Karpas-422 (cell line): ENCODE measurements around the gene SLC13A4. TPM values are rescaled to one million over a fixed set of nuclear protein-coding genes. Genes with fewer than 3 reads are reported as not detected.
"Not testable (repeated sequence)": the region's sequence is repeated elsewhere in the genome, so short reads cannot be mapped to it uniquely, and the experiment has no call there.

ENCODE experiments used
- DNase-seq: peaks from one replicate; pipeline ENCODE4 v3.0.0-alpha.2; 2015
- H2AFZ ChIP-seq: fragments of 200-600 bp; sonication (generic); 2 replicates; pipeline ENCODE4 v1.6.1; 2014; ENCODE audit warnings: antibody characterized with exemption, low read length, mixed read lengths
- H3K27ac ChIP-seq: fragments of 200-600 bp; sonication (generic); 2 replicates; pipeline ENCODE4 v1.5.1; 2014; ENCODE audit warnings: mild to moderate bottlenecking, low read length, moderate library complexity
- H3K27me3 ChIP-seq: fragments of 200-600 bp; sonication (generic); 2 replicates; pipeline ENCODE4 v1.6.1; 2014; ENCODE audit warnings: low read length, mixed read lengths
- H3K36me3 ChIP-seq: fragments of 200-600 bp; sonication (generic); 2 replicates; pipeline ENCODE4 v1.6.1; 2014; ENCODE audit warnings: low read length, mixed read lengths; ENCODE audit not compliant: insufficient read depth
- H3K4me1 ChIP-seq: fragments of 200-600 bp; sonication (generic); 2 replicates; pipeline ENCODE4 v1.6.1; 2014; ENCODE audit warnings: mild to moderate bottlenecking, low read length, mixed read lengths
- H3K4me2 ChIP-seq: fragments of 200-600 bp; sonication (generic); 2 replicates; pipeline ENCODE4 v1.6.1; 2014; ENCODE audit warnings: low read length, low read depth, mild to moderate bottlenecking; ENCODE audit not compliant: poor library complexity, severe bottlenecking
- H3K4me3 ChIP-seq: fragments of 200-600 bp; sonication (generic); 2 replicates; pipeline ENCODE4 v1.5.1; 2014; ENCODE audit warnings: mild to moderate bottlenecking, antibody characterized with exemption, low read length, mixed read lengths
- H3K79me2 ChIP-seq: fragments of 200-600 bp; sonication (generic); 2 replicates; pipeline ENCODE4 v1.6.1; 2014; ENCODE audit warnings: mild to moderate bottlenecking, low read length, mixed read lengths
- H3K9ac ChIP-seq: fragments of 200-600 bp; sonication (generic); 2 replicates; pipeline ENCODE4 v1.6.0; 2014; ENCODE audit warnings: low read length
- H3K9me2 ChIP-seq: fragments of 200-600 bp; sonication (generic), shearing (Covaris generic); replicated peaks from 2 replicates; pipeline ENCODE4 v1.6.0; 2014; ENCODE audit warnings: mild to moderate bottlenecking, low read length, moderate library complexity; ENCODE audit not compliant: insufficient read depth
- H3K9me3 ChIP-seq: fragments of 300-700, 200-600 bp; sonication (generic); 2 replicates; pipeline ENCODE4 v1.6.1; 2014; ENCODE audit warnings: low read length, mixed read lengths
- H4K20me1 ChIP-seq: fragments of 200-600 bp; sonication (generic); 2 replicates; pipeline ENCODE4 v1.6.1; 2014; ENCODE audit warnings: mild to moderate bottlenecking, antibody characterized with exemption, low read length, low read depth; ENCODE audit not compliant: insufficient read depth
- total RNA-seq: library from RNA; depleted of rRNA; stranded (reverse); fragments of >200 nt; shearing (Covaris generic); gene quantifications from 2 replicates; pipeline ENCODE4 v1.2.3, GENCODE V29; 2014; ENCODE audit warnings: low replicate concordance

Gene SLC13A4
- total RNA-seq, 1 experiment from 2014 or later = not detected

DNA sequence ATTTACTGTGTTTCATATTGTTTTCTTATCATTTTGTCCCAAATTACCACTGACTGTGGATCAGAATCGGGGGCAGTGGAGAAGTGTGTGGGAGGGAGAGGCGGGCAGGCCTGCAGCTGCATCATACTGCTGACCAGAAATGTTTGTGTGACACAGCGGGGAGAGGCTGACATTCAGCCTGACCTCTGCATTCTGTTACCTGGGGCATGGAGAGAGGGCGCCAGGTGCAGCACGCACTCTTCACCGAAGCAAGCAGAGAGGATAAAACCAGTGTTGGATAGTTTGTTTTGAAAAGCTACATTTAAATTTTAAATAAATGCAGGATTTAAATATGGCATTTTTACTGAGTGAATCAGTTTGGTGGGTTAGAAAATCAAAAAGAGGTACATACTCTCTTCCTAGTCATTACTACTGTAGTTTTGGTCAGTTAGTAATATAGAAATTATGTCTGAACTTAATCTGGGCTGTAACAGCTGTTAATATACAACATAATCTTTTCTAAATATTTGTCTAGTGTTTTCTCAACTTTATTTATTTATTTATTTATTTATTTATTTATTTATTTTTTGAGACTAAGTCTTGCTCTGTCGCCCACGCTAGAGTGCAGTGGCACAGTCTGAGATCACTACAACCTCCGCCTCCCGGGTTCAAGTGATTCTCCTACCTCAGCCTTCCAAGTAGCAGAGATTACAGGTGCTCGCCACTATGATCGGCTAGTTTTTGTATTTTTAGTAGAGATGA is 74.5 kb downstream of the SLC13A4 start:
- H2AFZ ChIP-seq = no peak overlapping the region
- DNase-seq = no peak

DNA sequence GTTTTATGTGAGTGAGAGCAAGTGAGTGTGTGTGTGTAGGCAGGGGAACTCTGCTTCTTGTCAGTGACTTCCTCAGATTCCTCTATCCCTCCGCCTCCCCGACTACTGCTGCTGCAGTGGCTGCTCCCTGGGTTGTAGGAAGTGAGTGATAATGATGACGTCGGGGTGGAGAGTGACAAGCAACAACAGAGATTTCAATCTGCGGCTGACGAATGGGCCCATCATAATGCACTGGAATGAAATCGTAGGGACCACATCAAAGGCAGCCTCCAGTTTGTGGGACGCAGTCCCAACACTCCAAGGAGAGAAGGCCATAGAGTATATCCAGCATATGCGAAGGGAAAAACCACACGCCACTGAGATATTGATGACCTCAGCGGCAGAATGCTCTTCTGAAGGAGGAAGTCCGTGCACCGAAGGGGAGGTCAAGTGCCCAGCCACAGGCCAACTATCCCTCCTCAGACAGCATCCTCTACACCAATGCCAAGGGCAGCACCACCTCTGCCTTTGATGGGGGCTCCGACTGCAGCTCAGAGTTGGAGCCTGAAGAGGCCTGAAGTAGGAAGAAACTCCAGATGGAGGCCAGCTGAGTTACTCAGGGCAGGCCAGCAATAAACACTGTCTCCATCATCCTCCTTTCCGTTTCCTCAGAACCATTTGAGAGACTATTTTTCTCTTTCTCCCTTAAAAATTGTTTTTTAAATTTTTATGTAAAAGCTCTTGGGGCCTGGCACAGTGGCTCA is 77.0 kb downstream of the SLC13A4 start:
- Histone ChIP-seq H3K9me3 (no peaks in the 10 kb centered on the region), H2AFZ (no peak overlapping the region), H3K9me2 (no peaks in the 10 kb centered on the region), H3K27me3 (no peaks in the 10 kb centered on the region), H3K4me1 (no peaks in the 10 kb centered on the region), H3K4me2 (no peak overlapping the region), H3K79me2 (no peaks in the 10 kb centered on the region), H3K9ac (no peak overlapping the region), H3K27ac (no peak overlapping the region), H4K20me1 (no peaks in the 10 kb centered on the region), H3K4me3 (no peak overlapping the region), H3K36me3 (peaks cover 23% of the 10 kb centered on the region; the same call in 1 of the 2 replicates)
- DNase-seq = no peak

More for the DNA sequence above, 74.5 kb downstream of the SLC13A4 start:
- H4K20me1 ChIP-seq = no peaks in the 10 kb centered on the region
- H3K9ac ChIP-seq = no peak overlapping the region
- H3K4me1 ChIP-seq = no peaks in the 10 kb centered on the region
- H3K4me3 ChIP-seq = no peak overlapping the region
- H3K4me2 ChIP-seq = no peak overlapping the region
- no peaks in the 10 kb centered on the region for H3K9me3 ChIP-seq
- no peak overlapping the region for H3K27ac ChIP-seq
- H3K9me2 ChIP-seq = no peaks in the 10 kb centered on the region
- H3K27me3 ChIP-seq = no peaks in the 10 kb centered on the region
- H3K36me3 ChIP-seq = peaks cover 8% of the 10 kb centered on the region; the same call in 1 of the 2 replicates
- no peaks in the 10 kb centered on the region for H3K79me2 ChIP-seq

DNA sequence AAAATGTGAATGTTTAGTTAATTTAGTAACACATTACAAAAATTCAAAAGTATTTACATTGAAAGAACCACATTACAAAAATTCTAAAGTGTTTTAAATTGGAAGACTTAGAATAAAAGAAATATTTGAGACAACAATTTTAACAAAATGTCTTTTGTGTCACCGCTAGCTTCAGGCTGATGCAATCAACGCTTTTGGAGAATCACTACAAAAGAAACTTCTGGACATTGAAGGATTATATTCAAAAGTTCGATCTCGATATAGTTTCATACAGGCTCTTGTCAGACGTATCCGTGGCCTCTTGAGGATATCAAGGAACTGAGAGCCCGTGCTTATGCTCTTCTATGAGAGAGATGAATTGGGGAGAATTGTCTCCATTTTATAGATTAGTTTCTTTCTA is 79.8 kb downstream of the SLC13A4 start:
- no peak for DNase-seq
- H3K27ac ChIP-seq = no peak overlapping the region
- H3K9me2 ChIP-seq = no peaks in the 10 kb centered on the region
- no peaks in the 10 kb centered on the region; the same call in 1 of the 2 replicates for H3K79me2 ChIP-seq
- no peaks in the 10 kb centered on the region for H4K20me1 ChIP-seq
- H3K27me3 ChIP-seq = no peaks in the 10 kb centered on the region
- H3K4me2 ChIP-seq = no peak overlapping the region
- H3K9ac ChIP-seq = no peak overlapping the region
- no peak overlapping the region for H2AFZ ChIP-seq
- H3K36me3 ChIP-seq = peaks cover 29% of the 10 kb centered on the region; the same call in 1 of the 2 replicates
- H3K4me1 ChIP-seq = no peaks in the 10 kb centered on the region
- no peaks in the 10 kb centered on the region for H3K9me3 ChIP-seq
- H3K4me3 ChIP-seq = no peak overlapping the region

DNA sequence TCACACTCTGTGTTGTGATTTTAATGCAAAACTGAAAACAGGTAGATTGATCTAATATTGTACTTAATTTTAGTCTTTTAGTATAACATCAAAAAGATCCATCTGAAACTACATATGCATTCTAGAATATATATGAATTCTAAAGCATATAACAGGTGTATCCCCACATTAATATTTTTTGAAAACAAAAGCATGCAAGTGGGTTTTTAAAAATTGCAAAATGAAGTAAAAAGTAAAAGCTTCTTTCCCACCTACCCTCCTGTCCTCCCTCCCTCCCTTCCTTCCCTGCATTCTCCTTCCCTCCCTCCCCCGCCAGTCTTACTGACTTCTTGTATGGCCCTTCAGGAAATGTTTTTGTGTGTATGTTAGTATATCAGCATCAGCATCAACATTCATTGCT is 80.2 kb downstream of the SLC13A4 start:
- H3K27me3 ChIP-seq = no peaks in the 10 kb centered on the region
- no peak overlapping the region for H2AFZ ChIP-seq
- H3K4me3 ChIP-seq = no peak overlapping the region
- H3K9me3 ChIP-seq = no peaks in the 10 kb centered on the region
- no peak overlapping the region for H3K9ac ChIP-seq
- no peaks in the 10 kb centered on the region; the same call in 1 of the 2 replicates for H3K79me2 ChIP-seq
- no peaks in the 10 kb centered on the region for H3K4me1 ChIP-seq
- peaks cover 29% of the 10 kb centered on the region; the same call in 1 of the 2 replicates for H3K36me3 ChIP-seq
- no peak overlapping the region for H3K4me2 ChIP-seq
- no peaks in the 10 kb centered on the region for H3K9me2 ChIP-seq
- no peak overlapping the region for H3K27ac ChIP-seq
- no peaks in the 10 kb centered on the region for H4K20me1 ChIP-seq
- DNase-seq = no peak

DNA sequence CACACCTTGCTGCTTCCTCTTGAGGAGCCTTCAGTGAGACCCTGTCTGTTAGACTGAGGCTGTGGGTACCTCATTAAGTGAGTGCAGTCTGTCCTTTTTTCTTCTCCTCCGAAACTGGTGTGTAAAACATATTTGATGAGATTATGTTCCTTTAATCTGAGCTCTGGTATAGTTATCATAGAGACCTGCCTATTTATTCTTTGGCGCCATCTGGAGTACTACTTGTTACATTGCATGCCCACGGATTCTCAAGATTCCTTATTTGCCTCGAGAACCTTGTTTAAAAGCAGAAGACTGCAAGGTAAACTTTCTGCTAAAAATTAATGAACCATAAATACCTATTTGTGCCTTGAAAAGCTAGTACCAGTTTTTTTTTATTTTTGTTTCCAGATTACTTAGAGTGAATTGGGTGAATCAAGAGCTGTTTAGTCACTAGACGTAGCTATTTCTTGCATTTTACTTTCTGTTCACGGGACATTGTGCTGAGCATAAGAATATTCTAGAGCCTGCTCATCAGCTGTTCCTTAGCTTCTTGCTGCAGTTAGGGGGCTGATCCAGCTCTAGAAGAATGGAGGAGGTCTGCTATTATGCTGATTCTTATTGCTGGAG is 82.6 kb downstream of the SLC13A4 start:
- no peaks in the 10 kb centered on the region for H3K9me3 ChIP-seq
- no peak overlapping the region for H3K9ac ChIP-seq
- no peaks in the 10 kb centered on the region for H3K9me2 ChIP-seq
- peak; percentile 78 for DNase-seq
- no peaks in the 10 kb centered on the region; the same call in 1 of the 2 replicates for H3K79me2 ChIP-seq
- H3K4me2 ChIP-seq = no peak overlapping the region
- H3K4me3 ChIP-seq = no peak overlapping the region
- no peaks in the 10 kb centered on the region for H3K27me3 ChIP-seq
- H3K36me3 ChIP-seq = peaks cover 35% of the 10 kb centered on the region; the same call in 1 of the 2 replicates
- H4K20me1 ChIP-seq = no peaks in the 10 kb centered on the region
- H3K4me1 ChIP-seq = no peaks in the 10 kb centered on the region
- H2AFZ ChIP-seq = no peak overlapping the region
- H3K27ac ChIP-seq = no peak overlapping the region

DNA sequence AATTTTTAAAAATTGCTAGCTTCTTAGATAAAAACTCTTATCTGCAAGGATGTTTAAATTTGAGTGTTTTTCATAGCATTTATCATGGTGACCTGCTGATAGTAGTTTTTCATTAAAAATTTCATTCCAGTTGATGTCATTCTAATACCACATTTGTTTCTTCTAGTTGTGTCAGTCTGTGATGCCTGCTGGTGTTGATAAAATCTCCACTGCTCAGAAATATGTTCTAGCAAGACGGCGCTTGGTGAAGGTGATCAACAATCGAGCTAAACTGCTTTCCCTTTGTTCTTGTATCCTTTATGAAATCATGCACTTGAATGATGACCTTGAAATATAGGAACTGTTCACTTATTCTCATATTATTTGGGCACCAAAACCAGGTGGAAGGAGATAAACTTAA is 83.3 kb downstream of the SLC13A4 start:
- no peaks in the 10 kb centered on the region for H4K20me1 ChIP-seq
- no peak overlapping the region for H2AFZ ChIP-seq
- H3K9ac ChIP-seq = no peak overlapping the region
- DNase-seq = no peak
- no peaks in the 10 kb centered on the region for H3K27me3 ChIP-seq
- H3K36me3 ChIP-seq = peaks cover 38% of the 10 kb centered on the region; the same call in 1 of the 2 replicates
- no peaks in the 10 kb centered on the region for H3K4me1 ChIP-seq
- no peaks in the 10 kb centered on the region for H3K9me3 ChIP-seq
- no peak overlapping the region for H3K27ac ChIP-seq
- H3K4me2 ChIP-seq = no peak overlapping the region
- no peak overlapping the region for H3K4me3 ChIP-seq
- H3K79me2 ChIP-seq = no peaks in the 10 kb centered on the region; the same call in 1 of the 2 replicates
- H3K9me2 ChIP-seq = no peaks in the 10 kb centered on the region

DNA sequence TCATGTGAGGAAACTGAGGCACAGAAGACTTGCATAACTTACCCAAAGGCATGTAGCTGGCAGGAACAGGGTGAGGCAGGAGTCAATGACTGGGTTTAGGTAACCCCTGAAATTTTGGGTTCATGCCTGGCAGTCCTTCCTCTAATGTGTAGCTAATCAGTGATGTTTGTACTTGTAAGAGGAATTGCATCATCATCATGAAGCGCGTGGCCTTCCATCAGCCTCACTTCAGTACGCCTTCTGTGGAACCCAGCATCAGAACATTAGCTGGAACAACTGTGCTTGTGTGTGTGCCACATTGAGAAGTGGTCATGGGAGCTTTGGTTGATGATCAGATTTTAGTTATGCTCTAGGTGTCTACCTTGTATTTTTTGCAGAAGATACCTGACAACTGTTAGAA is 83.8 kb downstream of the SLC13A4 start:
- no peaks in the 10 kb centered on the region; the same call in 1 of the 2 replicates for H3K79me2 ChIP-seq
- no peaks in the 10 kb centered on the region for H3K4me1 ChIP-seq
- H3K4me3 ChIP-seq = no peak overlapping the region
- H3K9me2 ChIP-seq = no peaks in the 10 kb centered on the region
- H3K36me3 ChIP-seq = peaks cover 37% of the 10 kb centered on the region
- H3K27ac ChIP-seq = no peak overlapping the region
- no peak overlapping the region for H2AFZ ChIP-seq
- no peaks in the 10 kb centered on the region for H3K27me3 ChIP-seq
- no peak overlapping the region for H3K9ac ChIP-seq
- no peak overlapping the region for H3K4me2 ChIP-seq
- DNase-seq = no peak
- H3K9me3 ChIP-seq = no peaks in the 10 kb centered on the region
- no peaks in the 10 kb centered on the region for H4K20me1 ChIP-seq

DNA sequence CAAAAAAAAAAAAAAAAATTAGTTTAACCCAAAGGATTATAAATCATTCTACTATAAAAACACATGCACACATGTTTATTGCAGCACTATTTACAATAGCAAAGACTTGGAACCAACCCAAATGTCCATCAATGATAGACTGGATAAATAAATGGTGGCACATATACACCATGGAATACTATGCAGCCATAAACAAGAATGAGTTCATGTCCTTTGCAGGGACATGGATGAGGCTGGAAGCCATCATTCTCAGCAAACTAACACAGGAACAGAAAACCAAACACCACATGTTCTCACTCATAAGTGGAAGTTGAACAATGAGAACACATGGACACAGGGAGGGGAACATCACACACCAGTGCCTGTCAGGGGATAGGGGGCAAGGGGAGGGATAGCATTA is 88.3 kb downstream of the SLC13A4 start:
- H3K79me2 ChIP-seq, H4K20me1 ChIP-seq, H3K4me3 ChIP-seq, DNase-seq, H3K9ac ChIP-seq, H3K9me3 ChIP-seq, H3K4me1 ChIP-seq, H3K27me3 ChIP-seq, H3K27ac ChIP-seq, H3K9me2 ChIP-seq, H3K4me2 ChIP-seq, H2AFZ ChIP-seq: not testable (repeated sequence)
- H3K36me3 ChIP-seq = peaks cover 53% of the 10 kb centered on the region
